Stimulated activated CD8-positive, alpha-beta memory T cell treated with anti-CD3 and anti-CD28 coated beads, Interleukin-7, amount 100 ng/mL, for 24 hours (primary cell): ENCODE results near the gene DGKZ.

Experiments
- DNase-seq: peaks from one replicate; pipeline ENCODE4 v3.0.0-alpha.2; 2020; ENCODE audit warnings: low read depth

The DGKZ gene

DNA sequence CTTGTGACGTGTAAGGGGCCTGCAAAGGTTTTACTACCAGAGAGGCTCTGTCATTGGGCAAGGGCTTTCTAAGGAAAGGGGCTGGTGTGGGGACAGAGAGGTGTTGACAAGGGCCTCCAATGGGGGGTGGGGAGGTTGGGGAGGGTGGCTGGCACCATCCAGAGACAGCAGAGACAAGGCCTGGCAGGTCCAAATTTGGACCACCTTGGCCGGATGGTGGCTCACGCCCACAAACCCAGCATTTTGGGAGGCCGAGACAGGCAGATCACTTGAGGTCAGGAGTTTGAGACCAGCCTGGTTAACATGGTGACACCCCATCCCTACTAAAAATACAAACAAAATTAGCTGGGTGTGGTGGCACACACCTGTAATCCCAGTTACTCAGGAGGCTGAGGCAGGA is 46.5 kb downstream of the DGKZ start:
- DNase-seq, result no peak

DNA sequence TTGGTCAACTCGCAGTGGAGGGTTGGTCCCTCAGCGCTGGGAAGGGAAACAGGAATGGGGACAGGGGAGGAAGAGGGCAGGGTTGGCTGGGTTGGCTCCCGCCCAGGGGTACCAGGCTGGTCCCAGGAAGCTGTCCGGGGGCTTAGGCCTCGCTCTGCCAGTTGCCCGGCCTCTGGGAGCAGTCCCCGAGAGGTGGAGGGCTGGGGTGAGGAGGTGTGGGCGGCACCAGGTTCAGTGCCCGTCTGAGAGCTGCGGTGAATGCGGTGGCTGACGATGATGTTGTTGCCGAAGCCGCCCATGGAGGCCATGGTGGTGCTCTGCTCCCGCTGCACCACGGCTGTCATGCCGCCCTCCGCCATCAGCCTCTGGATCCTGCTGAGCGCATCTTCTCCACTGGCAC is 50.3 kb downstream of the DGKZ start:
- no peak for DNase-seq

- no peak for DNase-seq
Measured at GRCh38 chr11:46402957-46403902, 56.0 kb downstream of the DGKZ start.

DNA sequence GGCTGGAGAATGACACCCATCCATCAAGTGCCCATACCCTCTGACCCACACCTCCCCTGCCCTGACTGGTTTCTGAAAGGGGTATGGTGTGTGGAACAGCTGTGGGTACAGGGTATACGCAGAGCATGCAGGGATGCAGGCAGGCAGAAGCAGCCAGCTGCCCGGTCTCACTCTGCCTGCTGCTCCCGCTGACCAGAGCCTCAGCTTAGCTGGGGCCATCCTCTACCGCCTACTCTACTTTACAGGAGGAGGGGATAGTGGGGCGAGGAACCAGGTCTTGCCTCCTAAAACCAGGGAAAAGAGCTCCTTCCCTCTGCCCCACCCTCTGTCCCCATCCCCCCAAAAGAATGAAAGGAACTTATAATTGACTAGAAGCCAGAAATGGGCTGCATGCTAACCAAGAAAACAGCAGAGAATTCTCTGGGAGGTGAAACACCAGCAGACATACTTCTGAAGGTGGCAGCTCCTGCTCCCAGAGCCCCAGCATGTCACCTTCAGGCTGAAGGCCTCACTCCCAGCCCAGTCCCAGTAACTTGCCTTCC is 57.3 kb downstream of the DGKZ start:
- DNase-seq, result no peak

DNA sequence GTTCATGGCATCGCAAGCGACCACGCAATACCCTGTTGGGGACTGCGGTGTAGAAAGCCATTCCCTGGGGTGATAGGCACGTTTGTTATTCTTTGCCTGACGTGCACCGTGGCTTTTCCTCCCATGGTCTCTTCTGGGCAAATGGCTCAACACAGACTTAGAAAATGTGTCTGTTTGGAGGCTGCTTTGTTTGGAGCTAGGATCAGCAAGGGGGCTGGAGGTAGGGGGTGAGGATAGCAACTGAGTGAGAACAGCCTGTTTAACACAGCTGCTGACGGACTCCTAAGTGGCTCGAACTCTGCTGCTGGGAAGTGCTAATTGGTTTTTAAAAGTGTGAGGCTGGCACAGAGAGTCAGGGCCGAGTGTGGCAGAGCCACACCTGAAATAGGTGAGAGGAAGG is 60.4 kb downstream of the DGKZ start:
- no peak for DNase-seq

DNA sequence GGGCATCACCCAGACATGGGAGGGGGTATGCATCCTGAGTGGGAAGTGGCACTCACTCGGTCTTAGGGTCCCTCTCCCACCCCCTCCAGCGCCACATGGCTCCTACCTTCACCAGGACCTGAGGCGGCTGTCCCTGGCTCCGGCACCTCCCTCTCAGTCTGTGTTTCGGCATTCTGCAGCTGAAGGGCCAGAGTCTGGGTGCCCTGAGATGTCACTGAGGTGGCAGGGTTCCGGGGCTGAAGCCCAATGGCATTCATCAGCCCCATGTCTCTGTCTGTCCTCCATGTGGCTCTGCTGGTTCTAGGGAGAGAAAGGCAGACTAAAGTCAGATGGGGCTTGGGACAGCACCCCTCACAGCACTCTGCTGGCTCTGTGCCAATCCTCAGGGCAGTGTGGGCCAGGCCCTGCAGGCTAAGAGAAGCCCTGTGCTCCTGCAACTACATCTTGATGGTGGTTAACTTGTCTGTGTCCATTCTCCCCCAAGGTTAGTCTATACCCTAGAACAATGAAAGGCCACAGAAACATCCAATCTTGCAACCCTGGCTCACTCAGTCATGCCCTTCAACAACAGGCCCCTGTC is 61.2 kb downstream of the DGKZ start:
- no peak for DNase-seq

DNA sequence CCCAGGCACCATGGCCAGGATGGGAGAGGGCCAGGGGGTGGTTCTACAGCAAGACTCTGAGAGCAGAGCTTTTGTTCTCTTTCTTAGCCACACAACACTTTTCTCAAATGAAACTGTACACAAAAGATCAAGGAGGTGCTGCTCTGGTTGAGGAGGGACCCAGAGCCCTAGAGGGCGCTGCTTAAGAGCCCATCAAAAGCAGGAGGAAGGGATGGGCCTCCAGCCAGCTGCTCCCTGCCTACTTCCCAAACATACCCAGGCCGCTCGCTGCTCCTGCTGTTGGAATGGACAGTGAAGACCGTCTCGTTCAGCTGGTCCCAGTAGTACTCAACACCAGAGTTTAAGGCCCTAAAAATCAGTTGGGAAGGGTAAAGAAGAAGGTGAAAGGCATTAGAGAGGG is 62.8 kb downstream of the DGKZ start:
- no peak for DNase-seq

DNA sequence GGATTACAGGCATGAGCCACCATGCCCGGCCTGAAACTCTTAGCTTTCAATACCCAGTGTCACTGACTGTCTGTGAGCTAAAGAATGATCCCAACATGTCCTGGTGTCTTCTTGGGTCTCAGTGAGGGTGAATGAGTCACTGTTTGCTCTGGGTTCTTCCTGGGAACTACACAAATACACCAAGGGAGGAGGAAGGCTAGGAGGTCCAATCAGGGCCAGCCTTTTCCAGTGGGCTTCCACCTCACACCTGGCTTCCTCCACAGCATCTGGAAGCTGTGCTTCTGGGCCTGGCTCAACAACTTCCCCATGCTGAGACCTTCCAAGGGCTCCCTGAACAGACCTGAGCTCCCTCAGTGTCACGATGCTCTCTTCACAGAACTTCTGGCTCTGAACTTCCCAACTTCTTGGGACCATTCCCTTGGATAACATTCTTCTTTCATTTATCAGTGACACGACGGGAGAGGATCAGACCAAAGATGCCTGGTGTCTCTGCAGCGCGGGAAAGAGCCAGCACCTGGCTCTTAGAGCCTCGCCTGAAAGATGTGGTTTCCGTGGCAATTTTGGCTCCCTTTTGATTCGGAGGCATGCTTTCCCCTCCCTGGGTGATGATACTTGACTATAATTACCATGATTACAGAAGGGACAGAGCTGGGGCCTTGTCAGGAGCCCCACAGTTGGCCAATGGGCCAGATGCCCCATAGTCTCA is 66.7 kb downstream of the DGKZ start:
- no peak for DNase-seq

GRCh38 chr11:46414466-46414796 is 67.2 kb downstream of the DGKZ start:
- DNase-seq, result no peak

DNA sequence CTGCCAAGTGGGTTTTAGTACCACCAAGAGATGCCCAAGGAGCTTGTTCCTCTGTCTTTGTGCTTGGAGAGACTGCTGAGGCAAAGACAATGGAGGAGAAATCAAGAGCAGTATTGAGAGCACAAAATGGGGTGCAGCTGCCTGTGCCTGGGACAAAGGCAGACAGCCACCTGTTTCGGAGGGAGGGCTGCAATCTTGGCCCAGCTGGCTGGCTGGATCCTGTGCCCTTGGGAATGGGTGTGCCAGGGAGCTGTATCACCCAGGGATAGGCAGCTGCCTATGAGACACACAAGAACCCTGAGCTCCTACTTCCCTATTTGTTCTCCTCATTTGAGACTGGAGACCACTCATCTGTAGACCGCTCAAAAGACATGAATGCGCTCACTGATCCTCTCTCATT is 67.6 kb downstream of the DGKZ start:
- DNase-seq, result no peak

- no peak for DNase-seq
Measured at GRCh38 chr11:46417711-46418110, 70.4 kb downstream of the DGKZ start.

DNA sequence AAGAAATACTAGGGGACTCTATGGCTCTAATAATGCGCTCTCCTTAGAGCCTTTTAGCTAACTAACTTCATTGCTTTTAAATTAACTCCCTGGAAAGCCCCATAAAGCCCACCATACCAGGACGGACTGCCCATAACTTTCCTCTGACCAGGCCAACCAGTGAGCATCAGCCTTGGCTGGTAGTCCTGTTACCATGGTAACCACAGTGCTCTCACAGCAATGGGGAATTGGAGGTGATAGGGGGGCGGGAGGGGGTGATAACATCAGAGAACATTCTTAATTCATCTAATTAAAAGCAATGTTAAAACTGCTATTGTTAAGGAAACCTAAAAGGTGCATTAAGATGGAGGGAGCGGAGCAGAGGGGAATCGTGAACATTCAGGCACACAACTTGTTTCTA is 71.5 kb downstream of the DGKZ start:
- DNase-seq, result no peak

DNA sequence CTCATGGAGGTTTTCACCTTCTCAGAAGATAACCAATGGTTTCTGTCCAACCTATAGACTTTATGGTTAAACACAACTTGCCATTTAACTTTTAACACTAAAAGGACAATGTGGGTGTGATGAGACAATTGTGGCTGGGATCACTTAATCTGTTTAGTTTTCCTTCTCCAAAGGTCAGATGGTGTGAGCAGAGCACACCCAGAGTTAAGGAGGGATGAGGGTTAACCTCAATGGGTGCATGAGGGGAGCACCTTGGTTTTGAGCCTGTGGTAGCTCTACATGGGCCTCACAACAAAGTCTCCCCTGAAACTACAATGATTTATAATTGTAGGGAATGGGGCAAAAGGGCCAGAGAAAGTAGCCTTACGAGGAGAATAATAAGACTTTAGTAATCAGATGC is 73.2 kb downstream of the DGKZ start:
- DNase-seq, result no peak

DNA sequence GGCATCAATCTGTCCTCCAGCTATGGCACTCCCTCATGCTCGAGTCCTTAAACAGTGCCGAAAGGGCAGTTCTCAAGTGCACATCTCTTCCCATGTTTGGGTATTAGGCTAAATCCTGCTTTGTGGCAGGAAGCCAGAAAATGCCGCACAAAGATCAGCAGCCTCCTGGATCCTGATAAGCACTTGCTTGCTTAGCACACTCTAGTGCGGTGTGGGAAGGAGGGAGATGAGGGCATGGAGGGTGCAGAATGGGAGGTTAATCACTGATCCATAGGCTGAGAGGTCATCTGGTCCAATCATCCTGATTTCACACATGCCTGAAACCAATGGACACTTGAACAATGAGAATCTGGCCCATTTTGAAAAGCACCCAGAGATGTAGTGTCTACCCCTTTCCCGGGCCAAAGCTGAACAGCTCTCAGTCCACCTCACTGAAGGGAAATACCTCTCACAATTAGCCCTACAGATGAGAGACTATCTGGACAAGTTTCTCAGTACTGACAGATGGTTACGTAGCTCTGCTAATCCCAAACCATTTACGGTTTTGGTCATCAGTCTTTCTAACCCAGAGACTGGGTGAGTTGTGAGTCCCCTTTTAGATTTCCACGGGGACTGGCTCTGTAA is 74.1 kb downstream of the DGKZ start:
- DNase-seq, result no peak

DNA sequence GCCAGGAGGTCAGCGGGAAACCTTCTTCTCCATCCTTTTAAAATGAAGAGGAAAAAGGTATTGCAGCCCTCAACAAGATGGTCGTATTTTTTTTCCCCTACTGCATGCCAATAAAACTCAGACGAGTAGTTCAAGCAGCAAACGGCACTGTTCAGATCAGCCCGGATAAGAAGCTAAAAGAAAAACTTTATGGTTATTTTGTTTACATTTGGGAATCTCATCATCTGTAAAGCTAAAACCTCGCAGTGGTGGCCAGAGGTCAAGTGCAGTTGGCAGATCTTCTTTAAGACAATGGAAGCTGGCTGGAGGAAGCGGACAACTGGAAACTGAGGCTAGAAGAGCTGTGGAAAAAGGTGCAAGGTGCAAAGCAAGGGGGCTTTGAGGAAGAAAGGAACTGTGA is 75.3 kb downstream of the DGKZ start:
- no peak for DNase-seq

DNA sequence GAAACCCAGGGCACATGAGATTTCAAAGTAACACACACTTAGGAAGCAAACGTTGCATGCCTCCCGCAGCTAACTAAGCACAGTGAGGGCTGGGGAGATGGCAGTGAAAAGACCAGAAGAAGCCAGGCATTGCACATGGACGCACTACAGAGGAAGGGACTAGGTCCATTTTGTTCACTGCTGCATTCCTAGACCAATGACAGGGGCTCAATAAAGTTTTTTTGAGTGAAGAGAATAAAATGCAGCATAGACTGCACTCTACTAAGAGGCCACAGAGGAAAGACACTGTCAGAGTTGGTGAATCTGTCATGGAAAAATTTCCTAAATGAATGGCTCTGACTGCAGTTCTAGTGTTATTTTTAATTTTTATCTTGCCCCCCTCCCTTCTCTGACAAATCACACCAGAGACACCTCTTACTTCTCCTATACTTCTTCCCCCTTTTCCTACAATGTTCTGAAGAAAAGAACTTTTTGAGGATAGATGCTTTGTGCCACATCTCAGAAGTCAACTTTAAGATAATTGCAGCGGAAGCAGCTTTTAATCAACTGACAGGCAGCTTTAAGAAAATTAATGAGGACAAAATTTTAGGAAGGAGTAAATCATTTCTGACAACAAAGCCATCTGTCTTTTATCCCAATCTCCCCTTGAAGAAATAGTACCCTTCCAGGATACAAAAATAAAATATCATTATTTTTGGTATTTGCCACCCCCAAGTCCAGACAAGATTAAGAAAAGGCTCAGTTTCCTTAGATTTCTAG is 79.1 kb downstream of the DGKZ start:
- DNase-seq, result no peak

GRCh38 chr11:46427364-46427763 is 80.1 kb downstream of the DGKZ start:
- DNase-seq, result no peak

DNA sequence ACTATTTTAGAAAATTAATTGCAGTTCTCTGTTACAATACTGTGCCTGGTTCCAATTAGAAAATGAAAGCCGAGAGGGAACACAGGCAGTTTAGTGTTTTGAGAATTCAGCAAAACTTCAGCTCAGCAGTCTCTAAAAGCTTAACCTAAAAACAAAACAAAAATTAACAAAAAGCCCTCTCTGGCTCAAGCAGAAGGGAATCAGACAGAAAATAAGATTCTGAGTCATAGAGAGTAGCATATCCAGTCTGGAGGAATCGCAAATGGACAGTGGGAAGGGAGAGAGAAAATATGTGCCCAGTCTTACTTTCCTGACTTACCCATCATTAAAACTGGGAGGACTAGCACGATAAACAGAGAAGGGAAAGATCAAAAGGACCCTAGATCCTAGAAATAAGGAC is 82.5 kb downstream of the DGKZ start:
- no peak for DNase-seq
